Esophagus squamous epithelium (tissue), 4 donors: ENCODE results near the gene EFNA4.

Experiments
- CTCF ChIP-seq, 6 experiments: fragments of 450-650 bp in 4 of 6; fragments of 200-600 bp in 2 of 6; sonication (generic) in 2 of 6; IDR thresholded peaks; one replicate each; pipeline ENCODE4 v1.5.1; 2016 to 2019; ENCODE audit warnings: antibody characterized with exemption in 6 of 6, mild to moderate bottlenecking in 4 of 6, moderate library complexity in 4 of 6
- POLR2A ChIP-seq, 4 donors: fragments of 450-650 bp; IDR thresholded peaks; one replicate each; pipeline ENCODE4 v1.6.1; 2017; ENCODE audit warnings: antibody characterized with exemption in 4 of 4, mild to moderate bottlenecking in 4 of 4, moderate library complexity in 3 of 4

DNA sequence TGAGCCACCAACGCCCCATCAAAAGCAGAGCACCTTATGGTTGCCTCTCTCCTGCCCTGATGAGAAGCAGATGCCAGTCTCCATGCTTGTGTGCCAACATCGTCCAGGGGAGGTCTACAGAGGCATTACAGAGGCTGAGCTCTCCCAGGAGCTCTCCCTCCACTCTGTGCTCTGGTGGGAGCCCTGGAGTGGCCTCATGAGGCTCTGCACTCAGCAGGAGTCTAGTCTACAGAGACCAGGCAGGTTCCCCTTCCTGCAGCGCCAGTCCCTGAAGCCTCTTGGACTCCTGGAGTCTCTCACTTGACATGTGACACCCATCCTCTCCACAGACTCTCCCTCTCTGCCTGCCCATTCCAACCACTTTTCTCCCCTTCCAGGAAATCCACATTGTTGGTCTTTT is 26.5 kb upstream of the EFNA4 start:
- TF ChIP-seq CTCF (IDR thresholded peaks at IDR 0.05) (no peak), POLR2A (IDR thresholded peaks at IDR 0.05) (no peak)
